NCI-H146 (cell line): ENCODE results near the gene HSD17B14.
"Not testable (repeated sequence)": the region's sequence is repeated elsewhere in the genome, so short reads cannot be mapped to it uniquely, and the experiment has no call there.

ENCODE experiments used
- DNase-seq: peaks from one replicate; lab custom pipeline; 2025; lab: John Stamatoyannopoulos, UW

HSD17B14 gene

GRCh38 chr19:48867123-48867745 is 30.9 kb upstream of the HSD17B14 start:
- DNase-seq, result no peak

- DNase-seq, result no peak
Measured at GRCh38 chr19:48866692-48867091, 30.4 kb upstream of the HSD17B14 start.

- no peak for DNase-seq
Measured at GRCh38 chr19:48862827-48863226, 26.5 kb upstream of the HSD17B14 start.

GRCh38 chr19:48861313-48861712 is 25.0 kb upstream of the HSD17B14 start:
- DNase-seq, result no peak

GRCh38 chr19:48859711-48860572 is 23.7 kb upstream of the HSD17B14 start:
- DNase-seq, result no peak

- no peak for DNase-seq
Measured at GRCh38 chr19:48858984-48859710, 22.9 kb upstream of the HSD17B14 start.

- DNase-seq, result no peak
Measured at GRCh38 chr19:48856921-48857320, 20.6 kb upstream of the HSD17B14 start.

GRCh38 chr19:48854103-48854502 is 17.8 kb upstream of the HSD17B14 start:
- DNase-seq, result no peak

- no peak for DNase-seq
Measured at GRCh38 chr19:48853483-48853882, 17.2 kb upstream of the HSD17B14 start.

- no peak for DNase-seq
Measured at GRCh38 chr19:48852292-48852691, 16.0 kb upstream of the HSD17B14 start.

- DNase-seq, result not testable (repeated sequence)
Measured at GRCh38 chr19:48846659-48847058, 10.4 kb upstream of the HSD17B14 start.

- DNase-seq, result no peak
Measured at GRCh38 chr19:48845384-48845783, 9.1 kb upstream of the HSD17B14 start.

- no peak for DNase-seq
Measured at GRCh38 chr19:48844472-48844871, 8.2 kb upstream of the HSD17B14 start.

- DNase-seq, result peak; percentile 52
Measured at GRCh38 chr19:48842789-48843162, 6.5 kb upstream of the HSD17B14 start.

- no peak for DNase-seq
Measured at GRCh38 chr19:48841571-48841970, 5.3 kb upstream of the HSD17B14 start.

GRCh38 chr19:48841047-48841446 is 4.8 kb upstream of the HSD17B14 start:
- no peak for DNase-seq

GRCh38 chr19:48837687-48838086 is 1.4 kb upstream of the HSD17B14 start:
- peak; percentile 27 for DNase-seq

- DNase-seq, result peak; percentile 88
Measured at GRCh38 chr19:48837051-48837524, 797 bp upstream of the HSD17B14 start.

- peak; percentile 92 for DNase-seq
Measured at GRCh38 chr19:48835734-48836088, 580 bp downstream of the HSD17B14 start.

- no peak for DNase-seq
Measured at GRCh38 chr19:48833977-48834376, 2.3 kb downstream of the HSD17B14 start.

- DNase-seq, result no peak
Measured at GRCh38 chr19:48833049-48833448, 3.2 kb downstream of the HSD17B14 start.

GRCh38 chr19:48830965-48831364 is 5.3 kb downstream of the HSD17B14 start:
- no peak for DNase-seq

- no peak for DNase-seq
Measured at GRCh38 chr19:48830088-48830487, 6.2 kb downstream of the HSD17B14 start.
